GM23338 (cell line): ENCODE results near the gene LRIF1. TPM values are rescaled to one million over a fixed set of nuclear protein-coding genes. Genes with fewer than 3 reads are reported as not detected.

Experiments
- ATAC-seq: fragments of 200-7000 bp; cut with Tn5 transposase; 3 replicates; pipeline ENCODE4 v1.9.1; 2020
- DNase-seq: peaks from one replicate; pipeline ENCODE4 v3.0.0-alpha.2; 2015; ENCODE audit warnings: low spot score
- H2AFZ ChIP-seq: fragments of 200-600 bp; sonication (generic); 2 replicates; pipeline ENCODE4 v1.8.0; 2016; ENCODE audit warnings: antibody characterized with exemption, mild to moderate bottlenecking, moderate library complexity
- H3F3A ChIP-seq: fragments of 200-600 bp; sonication (generic); replicated peaks from 2 replicates; pipeline ENCODE4 v1.8.0; 2017; ENCODE audit warnings: antibody characterized with exemption, mixed run types, low read depth
- H3K27ac ChIP-seq: fragments of 200-600 bp; sonication (generic); 2 replicates; pipeline ENCODE4 v1.6.1; 2016; ENCODE audit warnings: low read depth
- H3K27me3 ChIP-seq: fragments of 200-600 bp; sonication (generic); 2 replicates; pipeline ENCODE4 v1.8.0; 2016; ENCODE audit warnings: mild to moderate bottlenecking, mixed run types, moderate library complexity; ENCODE audit not compliant: insufficient read depth
- H3K36me3 ChIP-seq: fragments of 200-600 bp; sonication (generic); 2 replicates; pipeline ENCODE4 v1.8.0; 2016; ENCODE audit warnings: mild to moderate bottlenecking; ENCODE audit not compliant: insufficient read depth
- H3K4me1 ChIP-seq: fragments of 200-600 bp; sonication (generic); 2 replicates; pipeline ENCODE4 v1.8.0; 2016; ENCODE audit warnings: mild to moderate bottlenecking, moderate library complexity; ENCODE audit not compliant: insufficient read depth
- H3K4me2 ChIP-seq: fragments of 200-600 bp; sonication (generic); 2 replicates; pipeline ENCODE4 v1.7.1; 2017; ENCODE audit warnings: mixed run types
- H3K4me3 ChIP-seq: fragments of 200-600 bp; sonication (generic); 2 replicates; pipeline ENCODE4 v1.6.1; 2016; ENCODE audit warnings: mixed run types
- H3K79me2 ChIP-seq: fragments of 200-600 bp; sonication (generic); replicated peaks from 2 replicates; pipeline ENCODE4 v1.8.0; 2017; ENCODE audit warnings: mild to moderate bottlenecking; ENCODE audit not compliant: insufficient read depth
- H3K9me2 ChIP-seq: fragments of 200-600 bp; sonication (generic); 2 replicates; pipeline ENCODE4 v1.8.0; 2017; ENCODE audit not compliant: insufficient read depth
- H4K20me1 ChIP-seq: fragments of 200-600 bp; sonication (generic); replicated peaks from 2 replicates; pipeline ENCODE4 v1.8.0; 2017; ENCODE audit warnings: mild to moderate bottlenecking; ENCODE audit not compliant: insufficient read depth
- H3K27ac Mint-ChIP-seq: 2 replicates; pipeline ENCODE4 v1.8.0; 2020; ENCODE audit warnings: inconsistent platforms, mild to moderate bottlenecking, moderate library complexity, mixed read lengths
- H3K27me3 Mint-ChIP-seq: 3 replicates; pipeline ENCODE4 v1.8.0; 2022; ENCODE audit warnings: low read depth, mild to moderate bottlenecking, moderate library complexity, mixed read lengths, inconsistent platforms; ENCODE audit not compliant: insufficient read depth, poor library complexity
- H3K36me3 Mint-ChIP-seq: 3 replicates; pipeline ENCODE4 v1.8.0; 2021; ENCODE audit warnings: low read depth, mild to moderate bottlenecking, inconsistent platforms, moderate library complexity, mixed read lengths
- H3K4me1 Mint-ChIP-seq: 3 replicates; pipeline ENCODE4 v1.8.0; 2020; ENCODE audit warnings: mild to moderate bottlenecking, inconsistent platforms, mixed read lengths
- H3K4me3 Mint-ChIP-seq: 3 replicates; pipeline ENCODE4 v1.8.0; 2021; ENCODE audit warnings: moderate library complexity, mild to moderate bottlenecking, inconsistent platforms, mixed read lengths
- H3K9me3 Mint-ChIP-seq: 3 replicates; pipeline ENCODE4 v1.8.0; 2020; ENCODE audit warnings: moderate library complexity, mild to moderate bottlenecking, inconsistent platforms, mixed read lengths
- CREB1 ChIP-seq: fragments of 250-450 bp; sonication (Bioruptor Pico); IDR thresholded peaks from 2 replicates; pipeline ENCODE4 v1.5.0; 2020; ENCODE audit warnings: low read depth, mild to moderate bottlenecking, moderate library complexity
- EZH2 ChIP-seq: fragments of 200-600 bp; sonication (generic); IDR thresholded peaks from one replicate; pipeline ENCODE4 v1.8.0; 2017; ENCODE audit warnings: antibody characterized with exemption, mild to moderate bottlenecking, low read depth; ENCODE audit not compliant: unreplicated experiment
- EZH2phosphoT487 ChIP-seq: fragments of 200-600 bp; sonication (generic); IDR thresholded peaks from one replicate; pipeline ENCODE4 v1.8.1; 2018; ENCODE audit warnings: antibody characterized with exemption; ENCODE audit not compliant: unreplicated experiment
- JUNB ChIP-seq: IDR thresholded peaks from one replicate; pipeline ENCODE4 v1.6.1; 2016; ENCODE audit warnings: antibody characterized with exemption; ENCODE audit not compliant: unreplicated experiment
- NANOG ChIP-seq: IDR thresholded peaks from 2 replicates; pipeline ENCODE4 v1.6.1; 2016; ENCODE audit warnings: antibody characterized with exemption, borderline replicate concordance
- POLR2AphosphoS5 ChIP-seq: IDR thresholded peaks from 2 replicates; pipeline ENCODE4 v1.6.1; 2016; ENCODE audit warnings: antibody characterized with exemption, low read depth
- STAT1 ChIP-seq: IDR thresholded peaks from one replicate; pipeline ENCODE4 v1.6.1; 2016; ENCODE audit warnings: antibody characterized with exemption; ENCODE audit not compliant: unreplicated experiment
- ZNF114 ChIP-seq: fragments of 250-450 bp; sonication (Bioruptor Pico); IDR thresholded peaks from 2 replicates; pipeline ENCODE4 v1.5.0; 2020; ENCODE audit warnings: mild to moderate bottlenecking, moderate library complexity
- ZNF331 ChIP-seq: fragments of 250-450 bp; sonication (Bioruptor Pico); IDR thresholded peaks from 2 replicates; pipeline ENCODE4 v1.5.0; 2020; ENCODE audit warnings: low read depth, mild to moderate bottlenecking, moderate library complexity
- polyA plus RNA-seq: library from polyadenylated mRNA; unstranded; fragments of >200 nt; fragmentation: Nextera tagmentation; extraction: Ambion mirVana; gene quantifications from 2 replicates; pipeline ENCODE4 v1.2.1, GENCODE V29; 2016
- total RNA-seq: library from RNA; depleted of rRNA; stranded (reverse); fragments of >200 nt; shearing (Covaris generic); gene quantifications from 2 replicates; pipeline ENCODE4 v1.2.3, GENCODE V29; 2014
- TF ChIP-seq, protein P1 (sequence below): IDR thresholded peaks from one replicate; pipeline ENCODE4 v1.6.1; 2018; ENCODE audit warnings: antibody characterized with exemption; ENCODE audit not compliant: unreplicated experiment
- TF ChIP-seq, protein P2 (sequence below): fragments of 250-450 bp; sonication (Bioruptor Pico); IDR thresholded peaks from 2 replicates; pipeline ENCODE4 v1.5.0; 2020; ENCODE audit warnings: mild to moderate bottlenecking, moderate library complexity
- TF ChIP-seq, protein P3 (sequence below): IDR thresholded peaks from 2 replicates; pipeline ENCODE4 v1.6.1; 2016; ENCODE audit warnings: antibody characterized with exemption
- TF ChIP-seq, protein P4 (sequence below), 2 experiments: fragments of 200-600 bp in 1 of 2; sonication (generic) in 1 of 2; conservative IDR thresholded peaks; 2 replicates each; pipeline versions ENCODE4 v1.5.1 to v1.6.1; 2016 to 2017; ENCODE audit warnings: antibody characterized with exemption in 2 of 2, low read depth in 2 of 2, mild to moderate bottlenecking in 2 of 2, moderate library complexity in 1 of 2

Gene LRIF1
- total and polyA plus RNA-seq, 2 experiments from 2014 or later: 32.6 to 37.9 TPM

DNA sequence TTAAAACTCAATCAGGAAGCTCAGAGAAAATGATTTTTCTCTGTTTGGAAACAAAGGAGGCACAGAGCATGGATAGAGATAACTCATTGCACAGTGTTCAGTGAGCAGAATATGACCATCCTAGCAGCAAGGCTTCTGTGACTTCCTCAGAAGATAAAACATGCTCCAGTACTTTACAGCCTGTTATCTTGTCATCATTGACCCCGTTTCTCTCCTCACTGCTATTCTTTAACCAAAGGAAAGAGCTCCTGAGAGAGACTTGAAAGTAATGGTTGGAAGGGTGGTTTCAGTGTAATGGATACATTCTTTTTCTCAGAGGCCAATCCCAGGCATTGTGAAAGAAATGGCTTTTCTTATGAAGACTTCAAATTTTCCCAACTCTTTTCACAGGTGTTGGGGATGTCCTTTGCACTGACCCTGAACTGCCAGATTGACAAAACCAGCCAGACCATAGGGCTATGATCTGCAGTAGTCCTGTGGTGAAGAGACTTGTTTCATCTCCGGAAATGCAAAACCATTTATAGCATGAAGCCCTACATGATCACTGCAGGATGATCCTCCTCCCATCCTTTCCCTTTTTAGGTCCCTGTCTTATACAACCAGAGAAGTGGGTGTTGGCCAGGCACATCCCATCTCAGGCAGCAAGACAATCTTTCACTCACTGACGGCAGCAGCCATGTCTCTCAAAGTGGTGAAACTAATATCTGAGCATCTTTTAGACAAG lies 64.8 kb downstream of the LRIF1 start (continued):
- no peak for TF ChIP-seq ZNF331 (CRISPR knock-in tag)

DNA sequence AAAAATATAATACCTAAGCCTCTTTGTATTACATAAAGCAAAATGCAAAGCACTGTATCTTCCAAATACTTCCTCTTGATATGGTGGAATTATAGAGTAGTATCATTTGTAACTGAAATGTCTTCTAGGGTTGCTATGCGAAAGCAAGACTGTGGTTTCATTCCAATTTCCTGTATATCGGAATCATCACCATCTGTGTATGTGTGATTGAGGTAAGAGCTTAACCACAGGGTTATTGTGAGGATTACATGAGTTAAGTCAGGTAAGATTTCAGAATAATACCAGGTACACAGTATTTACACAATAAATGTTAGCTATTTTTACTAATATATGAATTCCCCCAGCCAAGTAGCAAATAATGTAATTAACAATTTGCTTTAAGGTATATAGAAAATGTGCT lies 66.0 kb downstream of the LRIF1 start:
- no peak overlapping the region for H2AFZ ChIP-seq
- H3K4me1 ChIP-seq: no peaks in the 10 kb centered on the region
- no peaks in the 10 kb centered on the region for H3K36me3 ChIP-seq
- no peaks in the 10 kb centered on the region for H3F3A ChIP-seq
- TF ChIP-seq, protein P1, sequence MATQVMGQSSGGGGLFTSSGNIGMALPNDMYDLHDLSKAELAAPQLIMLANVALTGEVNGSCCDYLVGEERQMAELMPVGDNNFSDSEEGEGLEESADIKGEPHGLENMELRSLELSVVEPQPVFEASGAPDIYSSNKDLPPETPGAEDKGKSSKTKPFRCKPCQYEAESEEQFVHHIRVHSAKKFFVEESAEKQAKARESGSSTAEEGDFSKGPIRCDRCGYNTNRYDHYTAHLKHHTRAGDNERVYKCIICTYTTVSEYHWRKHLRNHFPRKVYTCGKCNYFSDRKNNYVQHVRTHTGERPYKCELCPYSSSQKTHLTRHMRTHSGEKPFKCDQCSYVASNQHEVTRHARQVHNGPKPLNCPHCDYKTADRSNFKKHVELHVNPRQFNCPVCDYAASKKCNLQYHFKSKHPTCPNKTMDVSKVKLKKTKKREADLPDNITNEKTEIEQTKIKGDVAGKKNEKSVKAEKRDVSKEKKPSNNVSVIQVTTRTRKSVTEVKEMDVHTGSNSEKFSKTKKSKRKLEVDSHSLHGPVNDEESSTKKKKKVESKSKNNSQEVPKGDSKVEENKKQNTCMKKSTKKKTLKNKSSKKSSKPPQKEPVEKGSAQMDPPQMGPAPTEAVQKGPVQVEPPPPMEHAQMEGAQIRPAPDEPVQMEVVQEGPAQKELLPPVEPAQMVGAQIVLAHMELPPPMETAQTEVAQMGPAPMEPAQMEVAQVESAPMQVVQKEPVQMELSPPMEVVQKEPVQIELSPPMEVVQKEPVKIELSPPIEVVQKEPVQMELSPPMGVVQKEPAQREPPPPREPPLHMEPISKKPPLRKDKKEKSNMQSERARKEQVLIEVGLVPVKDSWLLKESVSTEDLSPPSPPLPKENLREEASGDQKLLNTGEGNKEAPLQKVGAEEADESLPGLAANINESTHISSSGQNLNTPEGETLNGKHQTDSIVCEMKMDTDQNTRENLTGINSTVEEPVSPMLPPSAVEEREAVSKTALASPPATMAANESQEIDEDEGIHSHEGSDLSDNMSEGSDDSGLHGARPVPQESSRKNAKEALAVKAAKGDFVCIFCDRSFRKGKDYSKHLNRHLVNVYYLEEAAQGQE: no peak
- TF ChIP-seq STAT1 (no peak), JUNB (no peak), EZH2phosphoT487 (no peak), POLR2AphosphoS5 (no peak), EZH2 (no peak), ZNF331 (CRISPR knock-in tag) (no peak), ZNF114 (CRISPR knock-in tag) (no peak), CREB1 (CRISPR knock-in tag) (no peak), NANOG (no peak)
- TF ChIP-seq, protein P2, sequence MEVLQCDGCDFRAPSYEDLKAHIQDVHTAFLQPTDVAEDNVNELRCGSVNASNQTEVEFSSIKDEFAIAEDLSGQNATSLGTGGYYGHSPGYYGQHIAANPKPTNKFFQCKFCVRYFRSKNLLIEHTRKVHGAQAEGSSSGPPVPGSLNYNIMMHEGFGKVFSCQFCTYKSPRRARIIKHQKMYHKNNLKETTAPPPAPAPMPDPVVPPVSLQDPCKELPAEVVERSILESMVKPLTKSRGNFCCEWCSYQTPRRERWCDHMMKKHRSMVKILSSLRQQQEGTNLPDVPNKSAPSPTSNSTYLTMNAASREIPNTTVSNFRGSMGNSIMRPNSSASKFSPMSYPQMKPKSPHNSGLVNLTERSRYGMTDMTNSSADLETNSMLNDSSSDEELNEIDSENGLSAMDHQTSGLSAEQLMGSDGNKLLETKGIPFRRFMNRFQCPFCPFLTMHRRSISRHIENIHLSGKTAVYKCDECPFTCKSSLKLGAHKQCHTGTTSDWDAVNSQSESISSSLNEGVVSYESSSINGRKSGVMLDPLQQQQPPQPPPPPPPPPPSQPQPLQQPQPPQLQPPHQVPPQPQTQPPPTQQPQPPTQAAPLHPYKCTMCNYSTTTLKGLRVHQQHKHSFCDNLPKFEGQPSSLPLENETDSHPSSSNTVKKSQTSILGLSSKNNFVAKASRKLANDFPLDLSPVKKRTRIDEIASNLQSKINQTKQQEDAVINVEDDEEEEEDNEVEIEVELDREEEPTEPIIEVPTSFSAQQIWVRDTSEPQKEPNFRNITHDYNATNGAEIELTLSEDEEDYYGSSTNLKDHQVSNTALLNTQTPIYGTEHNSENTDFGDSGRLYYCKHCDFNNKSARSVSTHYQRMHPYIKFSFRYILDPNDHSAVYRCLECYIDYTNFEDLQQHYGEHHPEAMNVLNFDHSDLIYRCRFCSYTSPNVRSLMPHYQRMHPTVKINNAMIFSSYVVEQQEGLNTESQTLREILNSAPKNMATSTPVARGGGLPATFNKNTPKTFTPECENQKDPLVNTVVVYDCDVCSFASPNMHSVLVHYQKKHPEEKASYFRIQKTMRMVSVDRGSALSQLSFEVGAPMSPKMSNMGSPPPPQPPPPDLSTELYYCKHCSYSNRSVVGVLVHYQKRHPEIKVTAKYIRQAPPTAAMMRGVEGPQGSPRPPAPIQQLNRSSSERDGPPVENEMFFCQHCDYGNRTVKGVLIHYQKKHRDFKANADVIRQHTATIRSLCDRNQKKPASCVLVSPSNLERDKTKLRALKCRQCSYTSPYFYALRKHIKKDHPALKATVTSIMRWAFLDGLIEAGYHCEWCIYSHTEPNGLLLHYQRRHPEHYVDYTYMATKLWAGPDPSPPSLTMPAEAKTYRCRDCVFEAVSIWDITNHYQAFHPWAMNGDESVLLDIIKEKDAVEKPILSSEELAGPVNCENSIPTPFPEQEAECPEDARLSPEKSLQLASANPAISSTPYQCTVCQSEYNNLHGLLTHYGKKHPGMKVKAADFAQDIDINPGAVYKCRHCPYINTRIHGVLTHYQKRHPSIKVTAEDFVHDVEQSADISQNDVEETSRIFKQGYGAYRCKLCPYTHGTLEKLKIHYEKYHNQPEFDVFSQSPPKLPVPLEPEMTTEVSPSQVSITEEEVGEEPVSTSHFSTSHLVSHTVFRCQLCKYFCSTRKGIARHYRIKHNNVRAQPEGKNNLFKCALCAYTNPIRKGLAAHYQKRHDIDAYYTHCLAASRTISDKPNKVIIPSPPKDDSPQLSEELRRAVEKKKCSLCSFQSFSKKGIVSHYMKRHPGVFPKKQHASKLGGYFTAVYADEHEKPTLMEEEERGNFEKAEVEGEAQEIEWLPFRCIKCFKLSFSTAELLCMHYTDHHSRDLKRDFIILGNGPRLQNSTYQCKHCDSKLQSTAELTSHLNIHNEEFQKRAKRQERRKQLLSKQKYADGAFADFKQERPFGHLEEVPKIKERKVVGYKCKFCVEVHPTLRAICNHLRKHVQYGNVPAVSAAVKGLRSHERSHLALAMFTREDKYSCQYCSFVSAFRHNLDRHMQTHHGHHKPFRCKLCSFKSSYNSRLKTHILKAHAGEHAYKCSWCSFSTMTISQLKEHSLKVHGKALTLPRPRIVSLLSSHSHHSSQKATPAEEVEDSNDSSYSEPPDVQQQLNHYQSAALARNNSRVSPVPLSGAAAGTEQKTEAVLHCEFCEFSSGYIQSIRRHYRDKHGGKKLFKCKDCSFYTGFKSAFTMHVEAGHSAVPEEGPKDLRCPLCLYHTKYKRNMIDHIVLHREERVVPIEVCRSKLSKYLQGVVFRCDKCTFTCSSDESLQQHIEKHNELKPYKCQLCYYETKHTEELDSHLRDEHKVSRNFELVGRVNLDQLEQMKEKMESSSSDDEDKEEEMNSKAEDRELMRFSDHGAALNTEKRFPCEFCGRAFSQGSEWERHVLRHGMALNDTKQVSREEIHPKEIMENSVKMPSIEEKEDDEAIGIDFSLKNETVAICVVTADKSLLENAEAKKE: no peak
- TF ChIP-seq, protein P3, sequence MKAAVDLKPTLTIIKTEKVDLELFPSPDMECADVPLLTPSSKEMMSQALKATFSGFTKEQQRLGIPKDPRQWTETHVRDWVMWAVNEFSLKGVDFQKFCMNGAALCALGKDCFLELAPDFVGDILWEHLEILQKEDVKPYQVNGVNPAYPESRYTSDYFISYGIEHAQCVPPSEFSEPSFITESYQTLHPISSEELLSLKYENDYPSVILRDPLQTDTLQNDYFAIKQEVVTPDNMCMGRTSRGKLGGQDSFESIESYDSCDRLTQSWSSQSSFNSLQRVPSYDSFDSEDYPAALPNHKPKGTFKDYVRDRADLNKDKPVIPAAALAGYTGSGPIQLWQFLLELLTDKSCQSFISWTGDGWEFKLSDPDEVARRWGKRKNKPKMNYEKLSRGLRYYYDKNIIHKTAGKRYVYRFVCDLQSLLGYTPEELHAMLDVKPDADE: no peak
- TF ChIP-seq, protein P4, sequence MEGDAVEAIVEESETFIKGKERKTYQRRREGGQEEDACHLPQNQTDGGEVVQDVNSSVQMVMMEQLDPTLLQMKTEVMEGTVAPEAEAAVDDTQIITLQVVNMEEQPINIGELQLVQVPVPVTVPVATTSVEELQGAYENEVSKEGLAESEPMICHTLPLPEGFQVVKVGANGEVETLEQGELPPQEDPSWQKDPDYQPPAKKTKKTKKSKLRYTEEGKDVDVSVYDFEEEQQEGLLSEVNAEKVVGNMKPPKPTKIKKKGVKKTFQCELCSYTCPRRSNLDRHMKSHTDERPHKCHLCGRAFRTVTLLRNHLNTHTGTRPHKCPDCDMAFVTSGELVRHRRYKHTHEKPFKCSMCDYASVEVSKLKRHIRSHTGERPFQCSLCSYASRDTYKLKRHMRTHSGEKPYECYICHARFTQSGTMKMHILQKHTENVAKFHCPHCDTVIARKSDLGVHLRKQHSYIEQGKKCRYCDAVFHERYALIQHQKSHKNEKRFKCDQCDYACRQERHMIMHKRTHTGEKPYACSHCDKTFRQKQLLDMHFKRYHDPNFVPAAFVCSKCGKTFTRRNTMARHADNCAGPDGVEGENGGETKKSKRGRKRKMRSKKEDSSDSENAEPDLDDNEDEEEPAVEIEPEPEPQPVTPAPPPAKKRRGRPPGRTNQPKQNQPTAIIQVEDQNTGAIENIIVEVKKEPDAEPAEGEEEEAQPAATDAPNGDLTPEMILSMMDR (conservative IDR thresholded peaks at IDR 0.05; ENCODE audit: low read depth in 2 of 2): no peak
- Mint-ChIP-seq H3K27ac (no peak overlapping the region), H3K4me3 (no peak overlapping the region), H3K4me1 (peaks cover 3% of the 10 kb centered on the region; the same call in 2 of the 3 replicates), H3K27me3 (no peaks in the 10 kb centered on the region), H3K9me3 (no peaks in the 10 kb centered on the region), H3K36me3 (no peaks in the 10 kb centered on the region)
- no peak overlapping the region for H3K4me3 ChIP-seq
- no peaks in the 10 kb centered on the region for H4K20me1 ChIP-seq
- no peak overlapping the region for H3K27ac ChIP-seq
- no peak overlapping the region for H3K4me2 ChIP-seq
- no peaks in the 10 kb centered on the region for H3K79me2 ChIP-seq
- ATAC-seq: no peak
- DNase-seq: no peak
- no peaks in the 10 kb centered on the region for H3K27me3 ChIP-seq
- peaks cover 4% of the 10 kb centered on the region; the same call in 1 of the 2 replicates for H3K9me2 ChIP-seq
